ENCODE data around the gene MPEG1.

The MPEG1 gene

GRCh38 chr11:59204746-59205145 is 8.0 kb downstream of the MPEG1 start:
- no peak for ATAC-seq

DNA sequence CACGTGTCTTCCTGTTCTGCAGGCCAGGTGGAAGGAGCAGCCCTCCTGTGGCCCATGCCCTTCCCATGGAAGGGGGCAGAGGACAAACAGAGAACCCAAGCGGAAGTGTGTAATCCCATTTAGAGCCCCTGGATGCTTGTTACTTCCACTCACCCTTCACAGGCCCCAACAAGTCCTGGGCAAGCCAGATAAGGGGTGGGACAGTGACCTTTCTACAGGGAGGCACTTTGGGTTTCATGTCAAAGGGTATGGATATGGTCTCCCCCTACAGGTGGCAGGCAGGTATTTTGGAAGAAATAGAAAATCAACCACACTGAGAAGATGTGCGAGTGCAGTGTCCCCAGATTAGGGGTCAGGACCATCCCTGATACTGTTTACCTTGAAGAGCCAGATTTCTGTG is 11.4 kb downstream of the MPEG1 start:
- TF ChIP-seq ZFP30 (CRISPR knock-in tag; IDR thresholded peaks at IDR 0.05): no peak
- TF ChIP-seq, protein P1, sequence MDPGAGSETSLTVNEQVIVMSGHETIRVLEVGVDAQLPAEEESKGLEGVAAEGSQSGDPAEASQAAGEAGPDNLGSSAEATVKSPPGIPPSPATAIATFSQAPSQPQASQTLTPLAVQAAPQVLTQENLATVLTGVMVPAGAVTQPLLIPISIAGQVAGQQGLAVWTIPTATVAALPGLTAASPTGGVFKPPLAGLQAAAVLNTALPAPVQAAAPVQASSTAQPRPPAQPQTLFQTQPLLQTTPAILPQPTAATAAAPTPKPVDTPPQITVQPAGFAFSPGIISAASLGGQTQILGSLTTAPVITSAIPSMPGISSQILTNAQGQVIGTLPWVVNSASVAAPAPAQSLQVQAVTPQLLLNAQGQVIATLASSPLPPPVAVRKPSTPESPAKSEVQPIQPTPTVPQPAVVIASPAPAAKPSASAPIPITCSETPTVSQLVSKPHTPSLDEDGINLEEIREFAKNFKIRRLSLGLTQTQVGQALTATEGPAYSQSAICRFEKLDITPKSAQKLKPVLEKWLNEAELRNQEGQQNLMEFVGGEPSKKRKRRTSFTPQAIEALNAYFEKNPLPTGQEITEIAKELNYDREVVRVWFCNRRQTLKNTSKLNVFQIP (CRISPR knock-in tag; IDR thresholded peaks at IDR 0.05; ENCODE audit: borderline replicate concordance, low read depth): no peak
- TF ChIP-seq, protein P2, sequence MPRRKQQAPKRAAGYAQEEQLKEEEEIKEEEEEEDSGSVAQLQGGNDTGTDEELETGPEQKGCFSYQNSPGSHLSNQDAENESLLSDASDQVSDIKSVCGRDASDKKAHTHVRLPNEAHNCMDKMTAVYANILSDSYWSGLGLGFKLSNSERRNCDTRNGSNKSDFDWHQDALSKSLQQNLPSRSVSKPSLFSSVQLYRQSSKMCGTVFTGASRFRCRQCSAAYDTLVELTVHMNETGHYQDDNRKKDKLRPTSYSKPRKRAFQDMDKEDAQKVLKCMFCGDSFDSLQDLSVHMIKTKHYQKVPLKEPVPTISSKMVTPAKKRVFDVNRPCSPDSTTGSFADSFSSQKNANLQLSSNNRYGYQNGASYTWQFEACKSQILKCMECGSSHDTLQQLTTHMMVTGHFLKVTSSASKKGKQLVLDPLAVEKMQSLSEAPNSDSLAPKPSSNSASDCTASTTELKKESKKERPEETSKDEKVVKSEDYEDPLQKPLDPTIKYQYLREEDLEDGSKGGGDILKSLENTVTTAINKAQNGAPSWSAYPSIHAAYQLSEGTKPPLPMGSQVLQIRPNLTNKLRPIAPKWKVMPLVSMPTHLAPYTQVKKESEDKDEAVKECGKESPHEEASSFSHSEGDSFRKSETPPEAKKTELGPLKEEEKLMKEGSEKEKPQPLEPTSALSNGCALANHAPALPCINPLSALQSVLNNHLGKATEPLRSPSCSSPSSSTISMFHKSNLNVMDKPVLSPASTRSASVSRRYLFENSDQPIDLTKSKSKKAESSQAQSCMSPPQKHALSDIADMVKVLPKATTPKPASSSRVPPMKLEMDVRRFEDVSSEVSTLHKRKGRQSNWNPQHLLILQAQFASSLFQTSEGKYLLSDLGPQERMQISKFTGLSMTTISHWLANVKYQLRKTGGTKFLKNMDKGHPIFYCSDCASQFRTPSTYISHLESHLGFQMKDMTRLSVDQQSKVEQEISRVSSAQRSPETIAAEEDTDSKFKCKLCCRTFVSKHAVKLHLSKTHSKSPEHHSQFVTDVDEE (CRISPR knock-in tag; IDR thresholded peaks at IDR 0.05): no peak
- TF ChIP-seq ZFP3 (CRISPR knock-in tag; IDR thresholded peaks at IDR 0.05): no peak
- no peak for TF ChIP-seq ARNTL (CRISPR knock-in tag; IDR thresholded peaks at IDR 0.05; ENCODE audit: borderline replicate concordance, low read depth)
- no peak for TF ChIP-seq RARB (CRISPR knock-in tag; IDR thresholded peaks at IDR 0.05)
- TF ChIP-seq BACH2 (CRISPR knock-in tag; IDR thresholded peaks at IDR 0.05; ENCODE audit: borderline replicate concordance): no peak
- no peak for TF ChIP-seq SNAI2 (CRISPR knock-in tag; IDR thresholded peaks at IDR 0.05)
- TF ChIP-seq PATZ1 (CRISPR knock-in tag; IDR thresholded peaks at IDR 0.05; ENCODE audit: borderline replicate concordance): no peak
- no peak for TF ChIP-seq ISL1 (CRISPR knock-in tag; IDR thresholded peaks at IDR 0.05)
- no peak for TF ChIP-seq OSR1 (CRISPR knock-in tag; IDR thresholded peaks at IDR 0.05)
- no peak for TF ChIP-seq CSRNP3 (CRISPR knock-in tag; IDR thresholded peaks at IDR 0.05)
- no peak for TF ChIP-seq PPARA (CRISPR knock-in tag; IDR thresholded peaks at IDR 0.05; ENCODE audit: borderline replicate concordance)
- no peak for ATAC-seq

More at GRCh38 chr11:59204746-59205145, 8.0 kb downstream of the MPEG1 start:
- TF ChIP-seq BACH2 (CRISPR knock-in tag; IDR thresholded peaks at IDR 0.05; ENCODE audit: borderline replicate concordance) (no peak), PATZ1 (CRISPR knock-in tag; IDR thresholded peaks at IDR 0.05; ENCODE audit: borderline replicate concordance) (no peak), SNAI2 (CRISPR knock-in tag; IDR thresholded peaks at IDR 0.05) (no peak), ZNF565 (CRISPR knock-in tag; conservative IDR thresholded peaks at IDR 0.05; ENCODE audit: low read depth) (no peak), ZC3H10 (CRISPR knock-in tag; IDR thresholded peaks at IDR 0.05) (no peak), TOX (CRISPR knock-in tag; IDR thresholded peaks at IDR 0.05; ENCODE audit: borderline replicate concordance) (no peak), PPARA (CRISPR knock-in tag; IDR thresholded peaks at IDR 0.05; ENCODE audit: borderline replicate concordance) (no peak), ISL1 (CRISPR knock-in tag; IDR thresholded peaks at IDR 0.05) (no peak), ESRRG (CRISPR knock-in tag; IDR thresholded peaks at IDR 0.05) (no peak), ZFP3 (CRISPR knock-in tag; IDR thresholded peaks at IDR 0.05) (no peak)
- TF ChIP-seq, protein P2 (CRISPR knock-in tag; IDR thresholded peaks at IDR 0.05): no peak
- TF ChIP-seq, protein P1 (CRISPR knock-in tag; IDR thresholded peaks at IDR 0.05; ENCODE audit: borderline replicate concordance, low read depth): no peak
- TF ChIP-seq, protein P3, sequence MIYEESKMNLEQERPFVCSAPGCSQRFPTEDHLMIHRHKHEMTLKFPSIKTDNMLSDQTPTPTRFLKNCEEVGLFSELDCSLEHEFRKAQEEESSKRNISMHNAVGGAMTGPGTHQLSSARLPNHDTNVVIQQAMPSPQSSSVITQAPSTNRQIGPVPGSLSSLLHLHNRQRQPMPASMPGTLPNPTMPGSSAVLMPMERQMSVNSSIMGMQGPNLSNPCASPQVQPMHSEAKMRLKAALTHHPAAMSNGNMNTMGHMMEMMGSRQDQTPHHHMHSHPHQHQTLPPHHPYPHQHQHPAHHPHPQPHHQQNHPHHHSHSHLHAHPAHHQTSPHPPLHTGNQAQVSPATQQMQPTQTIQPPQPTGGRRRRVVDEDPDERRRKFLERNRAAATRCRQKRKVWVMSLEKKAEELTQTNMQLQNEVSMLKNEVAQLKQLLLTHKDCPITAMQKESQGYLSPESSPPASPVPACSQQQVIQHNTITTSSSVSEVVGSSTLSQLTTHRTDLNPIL (CRISPR knock-in tag; IDR thresholded peaks at IDR 0.05; ENCODE audit: low read depth): no peak

Data from SK-N-SH treated with all-trans-retinoic acid at 6 μM for 48 hours (cell line).